TTC549 (cell line): Measurements from ENCODE around the gene SLC16A13.

ENCODE experiments used
- FAIRE-seq: peaks from 2 replicates; lab custom pipeline; 2012; peaks lifted over from hg19 to GRCh38; lab: Jason Lieb, UNC

The SLC16A13 gene

GRCh38 chr17:7014261-7014994, 21.4 kb upstream of the SLC16A13 start:
- FAIRE-seq: no peak

GRCh38 chr17:7014995-7015958, 20.5 kb upstream of the SLC16A13 start:
- FAIRE-seq: no peak

- no peak for FAIRE-seq
Measured at GRCh38 chr17:7016418-7016817, 19.4 kb upstream of the SLC16A13 start.

- no peak for FAIRE-seq
Measured at GRCh38 chr17:7016886-7017826, 18.7 kb upstream of the SLC16A13 start.

- FAIRE-seq: no peak
Measured at GRCh38 chr17:7017827-7018200, 18.0 kb upstream of the SLC16A13 start.

- no peak for FAIRE-seq
Measured at GRCh38 chr17:7018331-7018964, 17.4 kb upstream of the SLC16A13 start.

GRCh38 chr17:7019367-7019766, 16.4 kb upstream of the SLC16A13 start:
- FAIRE-seq: no peak

- no peak for FAIRE-seq
Measured at GRCh38 chr17:7019839-7020519, 15.8 kb upstream of the SLC16A13 start.

GRCh38 chr17:7020894-7021664, 14.7 kb upstream of the SLC16A13 start:
- no peak for FAIRE-seq

GRCh38 chr17:7021993-7022778, 13.6 kb upstream of the SLC16A13 start:
- no peak for FAIRE-seq

GRCh38 chr17:7022781-7023571, 12.8 kb upstream of the SLC16A13 start, which contains the start of gene BCL6B:
TSS of gene BCL6B (plus strand) at chr17:7023050. CDS start at chr17:7023672, 622 bp downstream.
- FAIRE-seq: no peak

- FAIRE-seq: no peak
Measured at GRCh38 chr17:7023576-7024401, 12.0 kb upstream of the SLC16A13 start.

GRCh38 chr17:7024402-7024785, 11.4 kb upstream of the SLC16A13 start:
- no peak for FAIRE-seq

- no peak for FAIRE-seq
Measured at GRCh38 chr17:7025245-7025644, 10.6 kb upstream of the SLC16A13 start.

GRCh38 chr17:7026471-7027115, 9.2 kb upstream of the SLC16A13 start:
- FAIRE-seq: no peak

- no peak for FAIRE-seq
Measured at GRCh38 chr17:7027335-7027734, 8.5 kb upstream of the SLC16A13 start.

- no peak for FAIRE-seq
Measured at GRCh38 chr17:7029096-7029495, 6.7 kb upstream of the SLC16A13 start.
